Adipose tissue (tissue), 3 donors: Measurements from ENCODE around the gene GUCY1A2. TPM values are rescaled to one million over a fixed set of nuclear protein-coding genes. Genes with fewer than 3 reads are reported as not detected.
"Not testable (repeated sequence)": the region's sequence is repeated elsewhere in the genome, so short reads cannot be mapped to it uniquely, and the experiment has no call there.

Experiments used
- H3K27ac ChIP-seq: one replicate; pipeline ENCODE4 v1.5.1; 2013; ENCODE audit warnings: low read depth, low read length
- WGBS, 3 donors: extraction: QIAGEN DNeasy Blood & Tissue Kit; methylation state at CpG; one replicate each; pipeline ENCODE4 v1.1.7; 2013; 5-methylcytosine and 5-hydroxymethylcytosine counted together
- polyA plus RNA-seq, 3 donors: library from polyadenylated mRNA; stranded (reverse); fragments of 200-250 nt; gene quantifications; one replicate each; pipeline ENCODE4 v1.2.3, GENCODE V29; 2013
- donor health status: healthy with polysubstance abuse.
- donor health status: Bipolar disorder and iron deficiency.
- donor health status: healthy.

GUCY1A2 gene
- polyA plus RNA-seq, 3 donors = 1.1 to 2.1 (median 1.3) TPM

DNA sequence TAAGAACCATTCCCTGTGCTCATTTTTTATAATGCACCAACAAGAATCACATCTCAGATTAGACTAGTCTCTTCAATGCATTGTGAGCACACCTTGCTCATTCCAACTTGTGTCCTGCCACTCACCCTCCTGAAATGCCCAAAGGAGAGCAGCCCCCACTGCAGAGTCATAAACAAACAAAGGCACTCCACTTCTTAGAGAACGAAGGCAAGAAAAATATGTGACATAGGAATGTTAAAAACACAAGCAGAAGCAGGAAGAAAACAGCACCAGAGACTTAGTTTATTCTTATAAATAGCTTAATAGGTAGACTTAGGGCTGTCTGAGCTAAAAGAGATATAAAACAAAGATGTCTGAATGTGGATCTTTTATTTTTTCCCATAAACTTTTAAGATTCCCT, 57.2 kb downstream of the GUCY1A2 start:
- 3 to 8% (median 7%) methylated on average over 1 of the region's 1 CpG for whole genome bisulfite sequencing, 3 donors
- H3K27ac ChIP-seq = no peak overlapping the region

DNA sequence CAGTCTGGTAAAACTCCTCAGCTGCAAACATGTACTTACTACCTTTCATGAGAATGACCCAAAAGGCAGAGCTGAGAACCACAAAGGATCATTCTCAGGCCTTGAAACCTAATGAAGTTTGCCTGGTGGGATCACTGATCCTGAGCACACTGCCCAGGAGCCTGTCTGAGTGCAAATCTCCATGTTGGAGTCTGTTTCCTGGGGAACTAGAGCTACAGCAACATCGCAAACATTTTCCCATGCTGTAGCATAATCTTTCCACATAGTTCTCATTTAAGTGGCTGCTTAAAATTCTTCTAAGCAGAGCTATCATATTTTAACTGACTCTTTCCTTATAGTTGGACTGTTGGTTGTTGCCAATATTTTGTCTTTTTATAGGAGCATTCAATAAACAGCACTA, 58.5 kb downstream of the GUCY1A2 start:
- H3K27ac ChIP-seq = no peak overlapping the region
- 82 to 89% (median 85%) methylated on average over 1 of the region's 1 CpG for WGBS, 3 donors

DNA sequence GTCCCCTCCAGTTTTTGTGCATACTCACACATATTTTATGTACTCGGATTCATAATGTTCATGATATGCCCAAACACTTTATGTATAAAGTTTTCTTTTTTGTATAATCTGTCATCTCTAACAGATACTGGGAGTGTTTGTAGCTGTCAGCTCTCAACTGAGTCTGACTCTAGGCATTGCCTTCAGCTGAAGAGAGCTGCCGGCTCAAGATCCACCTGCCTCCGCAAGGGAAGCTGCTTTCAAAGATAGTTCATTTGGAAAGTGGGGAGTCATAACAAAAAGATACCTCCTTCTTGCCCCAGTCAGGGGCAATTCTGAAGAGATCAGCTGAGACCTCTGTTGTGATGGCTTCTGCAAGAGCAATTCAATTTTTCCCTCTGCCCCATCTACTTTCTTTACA, 58.9 kb downstream of the GUCY1A2 start:
- WGBS, 3 donors = 85 to 90% (median 87%) methylated on average over 3 of the region's 3 CpGs
- no peak overlapping the region for H3K27ac ChIP-seq

DNA sequence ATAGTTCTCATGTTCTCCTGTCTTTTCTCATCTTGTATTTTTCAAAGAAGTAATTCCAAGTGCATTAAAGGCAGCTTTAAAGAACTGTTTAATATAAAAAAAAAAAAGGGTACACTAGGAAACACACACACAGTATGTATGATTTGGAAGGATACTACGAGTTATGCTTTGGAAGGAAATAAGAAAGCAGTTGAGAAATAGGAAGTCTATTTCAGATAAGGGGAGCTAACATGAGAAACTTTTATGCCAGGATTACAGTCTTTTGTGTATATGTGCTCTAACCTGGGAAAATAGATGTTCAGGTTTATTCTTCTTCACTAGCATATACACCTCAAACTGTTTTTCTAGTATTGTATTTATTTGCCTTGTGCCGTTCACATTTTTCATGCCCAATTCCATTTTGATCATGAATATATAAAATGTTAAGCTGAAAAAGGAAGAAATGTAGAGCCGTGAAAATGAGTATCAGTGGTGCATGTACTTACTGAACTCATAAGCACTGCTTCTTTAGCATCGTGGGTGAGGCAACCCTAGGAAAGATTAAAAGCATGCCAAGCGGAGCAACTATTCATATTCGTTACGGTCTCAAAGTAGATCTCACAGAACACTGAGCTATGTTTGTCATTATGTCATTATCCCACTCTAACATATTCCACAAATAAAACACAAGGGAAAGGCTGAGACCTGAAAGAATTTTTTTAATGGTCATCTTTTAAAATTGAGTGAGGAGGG, 59.6 kb downstream of the GUCY1A2 start:
- no peak overlapping the region for H3K27ac ChIP-seq
- WGBS, 3 donors = 44 to 58% (median 58%) methylated on average over 7 of the region's 7 CpGs

DNA sequence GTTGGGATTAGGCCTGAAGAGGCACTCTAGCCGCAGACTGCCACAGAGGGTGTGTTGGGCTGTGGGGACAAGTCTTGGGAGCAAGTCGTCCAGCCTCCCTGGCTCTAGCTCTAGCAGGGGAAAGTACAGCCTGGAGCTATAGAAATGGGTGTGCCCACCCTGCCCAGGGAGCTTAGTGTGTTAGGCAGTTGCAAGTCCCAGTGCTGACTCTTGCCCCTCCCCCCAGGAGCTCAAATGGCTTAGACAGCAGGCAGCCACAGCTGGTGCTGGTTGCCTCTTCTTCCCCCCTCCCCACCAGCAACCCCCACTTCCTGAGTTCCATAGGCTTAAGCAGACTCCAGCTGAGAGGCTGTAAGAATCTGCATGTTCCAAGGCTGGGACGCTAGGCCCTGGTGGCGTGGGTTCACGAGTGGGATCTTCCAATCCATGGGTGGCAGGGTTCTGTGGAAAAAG, 61.2 kb downstream of the GUCY1A2 start:
- no peak overlapping the region for H3K27ac ChIP-seq
- WGBS, 3 donors = 77 to 89% (median 88%) methylated on average over 5 of the region's 5 CpGs

DNA sequence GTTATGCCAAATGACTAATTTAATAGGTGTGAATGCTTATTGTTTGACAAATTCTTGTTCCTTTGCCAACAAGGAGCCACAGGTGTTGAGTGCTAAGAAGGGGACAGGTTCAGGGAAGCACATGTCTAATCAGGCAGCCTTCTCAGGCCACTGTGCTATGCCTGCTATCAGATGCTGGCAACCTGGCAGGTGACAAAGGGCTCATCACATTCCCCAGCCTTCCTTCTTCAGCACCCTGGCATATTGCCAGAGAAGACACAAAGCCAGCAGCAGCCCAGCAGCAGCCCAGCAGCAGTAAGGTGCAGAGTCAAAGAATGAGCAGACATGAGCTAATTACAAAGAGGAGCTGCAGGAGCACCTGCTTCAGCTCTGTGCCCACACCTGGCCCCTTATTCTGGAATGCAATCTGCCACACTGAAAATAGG, 68.2 kb downstream of the GUCY1A2 start:
- H3K27ac ChIP-seq = no peak overlapping the region

DNA sequence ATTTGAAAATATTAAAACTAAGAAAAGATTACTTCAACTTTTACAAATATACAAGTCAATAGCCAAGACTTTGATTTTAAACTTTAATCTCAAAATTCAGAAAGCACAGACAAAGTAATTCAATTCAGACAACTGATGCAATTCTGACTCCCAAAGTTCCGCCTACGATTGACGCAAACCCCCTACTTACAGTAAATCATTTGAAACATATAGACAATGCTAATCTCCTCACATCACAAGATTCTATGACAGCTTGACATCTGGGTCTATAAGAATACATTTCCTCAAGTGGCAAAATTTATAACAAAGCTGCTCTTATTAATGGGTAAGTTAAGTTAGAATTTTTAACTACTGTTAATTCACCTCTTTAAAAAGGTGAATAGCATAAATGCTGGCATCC, 75.2 kb downstream of the GUCY1A2 start:
- 94 to 97% (median 95%) methylated on average over 3 of the region's 3 CpGs for WGBS, 3 donors
- H3K27ac ChIP-seq = no peak overlapping the region

DNA sequence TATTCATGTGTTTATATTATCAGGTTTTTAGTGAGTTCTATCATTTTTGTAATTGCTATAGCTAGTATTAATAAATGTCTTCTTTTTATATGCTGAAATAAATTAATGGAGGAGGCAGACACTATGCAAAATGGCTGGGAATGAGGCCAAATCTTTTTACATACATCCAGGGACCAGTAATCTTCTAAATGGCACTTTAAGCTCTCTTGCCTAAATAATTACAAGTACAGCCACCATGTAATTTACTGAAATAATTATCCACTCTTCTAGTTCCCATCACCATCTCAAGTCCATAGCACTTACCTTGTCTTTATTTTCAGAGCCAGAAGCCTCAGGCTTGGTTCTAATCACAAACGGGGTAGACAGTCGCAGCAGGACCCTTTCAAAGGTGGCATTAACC, 79.1 kb downstream of the GUCY1A2 start:
- H3K27ac ChIP-seq = no peak overlapping the region
- WGBS, 3 donors = 75 to 79% (median 77%) methylated on average over 2 of the region's 2 CpGs

DNA sequence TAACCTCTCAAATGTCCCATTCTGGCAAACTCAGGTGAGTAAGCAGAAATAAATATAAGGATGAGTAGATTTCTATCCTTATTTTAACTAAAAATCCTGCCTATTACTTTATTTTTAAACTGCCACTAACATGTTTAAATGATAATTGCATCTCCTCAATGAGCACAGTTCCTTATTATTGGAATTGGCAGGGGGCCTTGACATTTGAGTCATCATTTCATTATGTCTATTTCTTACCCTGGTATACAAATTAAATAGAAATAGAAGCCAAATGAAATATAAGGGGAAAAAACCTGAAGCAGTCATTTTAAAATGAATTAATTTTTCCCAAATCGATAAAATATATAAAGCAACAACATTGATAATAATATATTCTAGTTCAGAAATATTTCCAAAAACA, 81.2 kb downstream of the GUCY1A2 start:
- 87 to 96% (median 93%) methylated on average over 1 of the region's 1 CpG for WGBS, 3 donors
- no peak overlapping the region for H3K27ac ChIP-seq

DNA sequence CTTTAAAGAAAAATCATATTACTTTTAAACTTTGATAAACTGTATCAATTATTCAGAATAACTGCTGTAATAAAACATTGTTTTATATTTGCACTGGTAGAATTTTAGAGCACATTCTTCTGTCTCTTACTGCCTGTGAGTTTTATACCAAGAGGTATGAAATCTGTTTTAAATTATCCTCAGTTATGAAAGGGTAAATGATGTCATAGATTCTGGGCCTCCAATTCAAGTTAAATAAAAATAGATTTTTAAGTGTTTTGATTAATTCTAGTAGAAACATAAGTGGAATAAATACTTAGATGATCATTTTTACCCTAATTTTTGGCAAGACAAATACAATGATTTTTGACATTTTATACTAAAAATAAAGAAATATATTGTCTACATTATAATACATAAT, 93.0 kb downstream of the GUCY1A2 start:
- no peak overlapping the region for H3K27ac ChIP-seq

DNA sequence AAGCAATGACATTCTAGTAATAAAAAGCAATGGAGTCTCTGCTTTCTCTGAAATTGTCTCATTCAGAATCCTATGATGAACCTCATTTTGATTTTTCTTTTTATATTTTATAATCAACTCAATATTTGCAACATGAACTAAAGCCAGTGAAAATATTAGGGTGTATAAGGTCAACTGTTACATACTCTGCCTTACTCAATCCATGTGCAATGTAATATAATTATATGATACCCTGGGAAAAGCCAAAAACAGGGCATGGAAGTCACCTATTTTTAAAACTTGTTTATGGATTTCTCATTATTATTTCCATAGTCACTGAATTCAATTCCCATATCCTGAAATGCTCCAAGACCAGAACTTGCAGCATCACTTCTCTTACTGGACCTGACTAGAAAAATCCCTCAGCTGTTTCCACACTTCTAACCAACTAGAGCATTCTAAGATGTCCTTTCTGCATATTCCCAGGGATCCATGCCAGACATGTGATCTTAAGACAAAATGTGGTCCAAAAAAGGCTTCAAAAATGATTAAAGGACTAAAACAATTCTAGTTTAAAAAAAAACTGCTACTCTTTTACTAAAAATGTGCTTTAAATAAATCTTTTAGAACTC, 97.3 kb downstream of the GUCY1A2 start:
- no peak overlapping the region for H3K27ac ChIP-seq

DNA sequence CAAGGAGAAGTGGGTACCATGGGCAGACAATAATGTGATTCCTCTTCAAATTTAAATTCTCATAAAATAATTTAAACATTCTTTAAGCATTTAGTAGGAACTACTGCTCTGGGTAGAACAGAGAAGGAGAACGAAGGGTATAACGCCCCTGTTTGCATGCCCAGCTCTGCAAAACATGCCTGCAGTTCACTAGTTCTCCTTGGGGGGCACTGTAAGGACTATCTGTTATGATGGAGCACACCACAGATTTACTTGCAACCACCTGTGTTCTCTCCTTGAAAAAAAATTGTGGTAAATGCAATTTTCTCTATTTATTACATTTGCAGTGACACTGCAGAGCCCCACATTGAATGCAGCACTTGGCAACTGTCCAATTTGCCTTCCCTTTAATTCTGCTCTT, 100.3 kb downstream of the GUCY1A2 start:
- H3K27ac ChIP-seq = no peak overlapping the region
- 81 to 88% (median 86%) methylated on average over 2 of the region's 2 CpGs for WGBS, 3 donors

DNA sequence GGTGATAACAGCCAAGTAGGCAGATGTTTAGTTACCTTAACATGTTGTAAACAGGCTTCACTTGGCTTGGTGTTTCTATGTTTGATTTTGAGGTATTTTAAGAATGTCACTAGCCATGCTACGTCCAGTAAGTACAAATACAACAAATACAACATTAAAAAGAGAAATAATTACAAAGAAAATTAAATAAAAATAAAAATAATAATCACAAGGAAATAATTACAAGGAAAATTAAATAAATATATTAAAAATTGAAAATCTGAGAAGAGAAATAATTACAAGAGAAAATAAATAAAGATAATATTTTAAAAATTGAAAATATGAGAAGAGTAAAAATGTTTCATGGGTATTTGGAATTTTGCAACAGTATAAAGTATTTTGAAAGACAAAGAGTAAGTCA, 103.9 kb downstream of the GUCY1A2 start:
- H3K27ac ChIP-seq = no peak overlapping the region
- 53 to 61% (median 59%) methylated on average over 1 of the region's 1 CpG for WGBS, 3 donors

DNA sequence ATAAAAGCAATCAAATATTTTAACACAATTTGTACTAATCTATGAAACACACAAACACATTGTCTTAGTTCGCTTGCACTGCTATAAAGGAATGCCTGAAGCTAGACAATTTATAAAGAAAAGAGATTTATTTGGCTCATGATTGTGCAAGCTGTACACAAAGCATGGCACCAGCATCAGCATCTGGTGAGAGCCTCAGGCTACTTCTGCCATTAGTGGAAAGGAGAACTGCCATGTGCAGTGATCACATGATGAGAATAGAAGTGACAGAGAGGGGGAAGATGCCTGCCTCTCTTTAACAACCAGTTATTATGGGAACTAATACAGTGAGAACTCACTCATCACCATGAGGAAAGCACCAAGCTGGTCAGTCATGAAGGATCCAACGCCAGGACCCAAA, 105.1 kb downstream of the GUCY1A2 start:
- H3K27ac ChIP-seq = no peak overlapping the region
- WGBS, 3 donors = 75 to 88% (median 81%) methylated on average over 2 of the region's 2 CpGs

DNA sequence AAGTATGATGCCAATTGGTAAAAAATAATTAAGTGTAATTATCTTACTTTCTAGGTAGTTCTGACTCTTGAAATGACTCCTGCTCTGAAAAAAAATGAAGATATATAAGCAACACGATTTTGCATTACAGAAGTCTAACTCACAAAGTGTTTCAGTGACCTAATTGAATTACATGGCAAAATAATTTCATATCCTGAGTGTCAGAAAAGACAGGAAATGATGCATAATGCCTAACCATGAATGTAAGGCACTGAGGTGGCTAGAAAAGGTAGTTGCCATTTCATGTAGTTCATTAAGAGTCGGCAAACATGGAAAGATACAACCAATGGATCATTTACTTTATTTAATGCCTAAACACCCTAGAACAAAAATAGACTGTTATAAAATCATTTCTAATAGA, 113.5 kb downstream of the GUCY1A2 start:
- H3K27ac ChIP-seq = no peak overlapping the region
- WGBS, 3 donors = 2 to 85% (median 39%) methylated on average over 2 of the region's 2 CpGs

DNA sequence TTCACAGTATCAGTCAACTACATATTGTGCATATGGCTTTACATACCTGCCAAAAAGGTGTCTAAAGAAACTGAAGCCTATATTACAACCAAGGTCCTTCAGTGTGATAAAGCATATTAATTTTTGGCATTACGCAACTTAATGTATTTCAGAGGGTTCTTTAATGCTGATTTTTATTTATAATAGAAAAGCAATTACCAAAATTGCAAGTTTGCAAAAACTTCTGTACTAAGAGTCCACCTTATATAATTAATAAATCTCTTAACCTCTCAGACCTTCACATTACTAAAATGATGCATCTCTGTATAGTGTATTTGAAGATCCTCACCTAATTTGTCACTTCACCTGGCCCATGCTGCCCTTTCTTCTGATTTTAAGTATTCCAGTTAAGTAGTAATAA, 128.6 kb downstream of the GUCY1A2 start:
- 90 to 95% (median 93%) methylated on average over 1 of the region's 1 CpG for WGBS, 3 donors

DNA sequence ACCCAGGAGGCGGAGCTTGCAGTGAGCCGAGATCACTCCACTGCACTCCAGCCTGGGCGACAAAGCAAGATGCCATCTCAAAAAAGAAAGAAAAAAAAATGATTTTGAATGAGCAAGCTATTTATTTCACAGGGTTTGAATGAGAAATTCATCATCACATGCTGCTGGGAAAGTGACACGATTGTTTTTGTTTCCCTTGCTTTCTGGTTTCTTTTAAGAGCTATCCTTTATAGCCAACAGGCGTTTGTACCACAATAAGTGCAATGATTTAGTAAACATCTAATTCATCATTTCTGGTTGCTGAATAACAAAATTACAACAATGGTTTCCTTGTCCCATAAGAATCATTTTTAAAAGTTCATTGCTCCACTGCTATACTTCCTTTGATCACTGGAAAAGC, 129.9 kb downstream of the GUCY1A2 start:
- H3K27ac ChIP-seq = no peak overlapping the region
- 67 to 86% (median 83%) methylated on average over 5 of the region's 5 CpGs for WGBS, 3 donors

More for the DNA sequence above, 128.6 kb downstream of the GUCY1A2 start:
- H3K27ac ChIP-seq = no peak overlapping the region

DNA sequence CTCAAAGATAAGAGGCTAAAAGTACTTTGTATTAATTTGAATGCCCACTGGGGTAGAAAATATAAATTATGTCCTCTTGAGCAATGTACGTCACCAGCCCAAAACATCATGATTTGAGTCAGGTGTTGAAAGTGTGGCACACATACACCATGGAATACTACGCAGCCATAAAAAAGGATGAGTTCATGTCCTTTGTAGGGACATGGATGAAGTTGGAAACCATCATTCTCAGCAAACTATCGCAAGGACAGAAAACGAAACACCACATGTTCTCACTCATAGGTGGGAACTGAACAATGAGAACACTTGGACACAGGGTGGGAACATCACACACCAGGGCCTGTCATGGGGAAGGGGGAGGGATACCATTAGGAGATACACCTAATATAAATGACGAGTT, 134.6 kb downstream of the GUCY1A2 start:
- H3K27ac ChIP-seq = not testable (repeated sequence)
- WGBS, 3 donors = 65 to 91% (median 87%) methylated on average over 5 of the region's 5 CpGs

DNA sequence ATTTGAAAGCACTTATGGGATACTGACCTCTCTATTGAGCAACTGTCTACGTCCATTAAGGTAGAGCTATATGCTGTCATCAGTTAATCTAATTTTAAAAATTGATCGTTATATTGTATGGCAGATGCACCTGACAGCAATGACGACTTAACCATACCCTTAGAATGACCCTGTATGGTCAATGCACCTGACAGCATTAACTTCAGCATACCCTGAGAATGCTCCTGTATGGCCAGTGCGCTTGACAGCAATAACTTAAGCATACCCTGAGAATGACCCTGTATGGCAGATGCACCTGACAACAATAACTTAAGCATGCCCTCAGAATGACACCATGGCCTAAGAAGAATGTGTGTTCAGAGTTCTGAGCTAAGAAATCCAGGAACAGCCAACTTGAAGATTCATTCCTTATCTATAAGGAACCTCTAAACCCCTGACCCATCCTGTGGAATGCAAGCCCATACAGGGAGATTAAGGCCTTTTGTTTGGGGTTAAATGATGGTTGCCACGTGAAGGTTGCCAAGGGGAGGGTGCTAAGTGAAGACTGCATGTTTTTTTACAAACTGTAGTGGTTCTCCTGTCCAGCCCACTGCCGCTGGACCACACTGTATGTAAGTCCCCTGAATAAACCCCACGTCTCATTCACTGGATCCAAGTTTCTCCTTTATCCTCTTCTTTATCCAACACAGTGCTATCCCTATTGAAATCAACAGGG, 138.3 kb downstream of the GUCY1A2 start:
- WGBS, 3 donors = 72 to 78% (median 74%) methylated on average over 7 of the region's 7 CpGs
- no peak overlapping the region for H3K27ac ChIP-seq

DNA sequence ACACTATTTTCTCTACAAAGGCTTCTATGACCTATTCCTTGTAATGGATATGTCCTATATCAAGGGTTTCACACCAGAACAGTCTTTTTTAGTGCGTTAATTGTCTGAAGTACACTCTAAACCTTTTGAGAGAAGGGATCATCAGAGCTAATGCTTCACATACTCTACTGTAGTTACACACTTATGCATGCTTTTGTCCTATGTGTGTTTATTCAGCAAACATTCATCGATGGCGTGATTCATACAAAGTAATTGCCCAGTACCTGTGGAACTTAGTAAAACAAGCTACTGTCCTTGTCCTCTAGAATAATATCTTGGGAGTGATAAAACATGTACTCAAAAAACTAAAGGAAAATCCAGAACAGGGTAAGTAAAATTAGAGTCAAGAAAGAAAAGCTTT, 139.2 kb downstream of the GUCY1A2 start:
- 87 to 90% (median 87%) methylated on average over 3 of the region's 3 CpGs for WGBS, 3 donors
- H3K27ac ChIP-seq = no peak overlapping the region
